Stimulated activated CD8-positive, alpha-beta memory T cell treated with anti-CD3 and anti-CD28 coated beads, Interleukin-15, amount 100 ng/mL, for 48 hours (primary cell): ENCODE data around the gene SLC9C1.

Experiments
- DNase-seq, 2 donors: peaks; one replicate each; pipeline ENCODE4 v3.0.0-alpha.2; 2020; ENCODE audit warnings: low read depth in 2 of 2

Gene SLC9C1

GRCh38 chr3:112131111-112131510 lies 162.9 kb downstream of the SLC9C1 start:
- no peak for DNase-seq

GRCh38 chr3:112130638-112130993 lies 163.4 kb downstream of the SLC9C1 start:
- no peak for DNase-seq

- DNase-seq: no peak
These were observed 163.9 kb downstream of the SLC9C1 start for GRCh38 chr3:112129925-112130637.

- DNase-seq: peak; percentile 17 to 21
These were observed 164.9 kb downstream of the SLC9C1 start for GRCh38 chr3:112128843-112129727.

- DNase-seq: no peak
These were observed 166.2 kb downstream of the SLC9C1 start for GRCh38 chr3:112127522-112128494.

GRCh38 chr3:112126511-112126911 lies 167.5 kb downstream of the SLC9C1 start:
- no peak for DNase-seq

- no peak for DNase-seq
These were observed 169.0 kb downstream of the SLC9C1 start for GRCh38 chr3:112124907-112125607.

- DNase-seq: no peak
These were observed 170.5 kb downstream of the SLC9C1 start for GRCh38 chr3:112123548-112123947.

- DNase-seq: no peak
These were observed 171.1 kb downstream of the SLC9C1 start for GRCh38 chr3:112122870-112123269.

GRCh38 chr3:112121577-112122547 lies 172.2 kb downstream of the SLC9C1 start:
- no peak for DNase-seq

- DNase-seq: no peak
These were observed 173.8 kb downstream of the SLC9C1 start for GRCh38 chr3:112119962-112120836.

- DNase-seq: no peak
These were observed 176.0 kb downstream of the SLC9C1 start for GRCh38 chr3:112117841-112118571.

GRCh38 chr3:112117415-112117814 lies 176.6 kb downstream of the SLC9C1 start:
- no peak for DNase-seq

GRCh38 chr3:112116748-112117186 lies 177.2 kb downstream of the SLC9C1 start:
- DNase-seq: no peak

- DNase-seq: no peak
These were observed 178.1 kb downstream of the SLC9C1 start for GRCh38 chr3:112115806-112116383.

- DNase-seq: no peak
These were observed 178.8 kb downstream of the SLC9C1 start for GRCh38 chr3:112115161-112115739.

- DNase-seq: no peak
These were observed 179.3 kb downstream of the SLC9C1 start for GRCh38 chr3:112114576-112115160.
